GM12874 (cell line): Measurements from ENCODE around the gene ELOVL1.

ENCODE experiments used
- CTCF ChIP-seq: IDR thresholded peaks from 2 replicates; pipeline ENCODE4 v1.5.1; 2011; ENCODE audit warnings: low read depth, mild to moderate bottlenecking, control low read depth, low read length, moderate library complexity; ENCODE audit not compliant: insufficient read depth

The ELOVL1 gene

GRCh38 chr1:43340559-43340958 is 27.3 kb downstream of the ELOVL1 start:
- no peak for TF ChIP-seq CTCF

GRCh38 chr1:43339584-43340232 is 28.1 kb downstream of the ELOVL1 start:
- no peak for TF ChIP-seq CTCF

GRCh38 chr1:43338001-43338400 is 29.8 kb downstream of the ELOVL1 start:
- TF ChIP-seq CTCF: no peak

GRCh38 chr1:43337588-43337987 is 30.2 kb downstream of the ELOVL1 start, which contains the start of gene MPL:
Gene MPL, plus strand, starts transcription at chr1:43337818. Its CDS starts 31 bp downstream, at chr1:43337849.
- no peak for TF ChIP-seq CTCF

GRCh38 chr1:43334453-43335205 is 33.2 kb downstream of the ELOVL1 start:
- no peak for TF ChIP-seq CTCF

GRCh38 chr1:43331688-43332087 is 36.1 kb downstream of the ELOVL1 start:
- TF ChIP-seq CTCF: no peak

GRCh38 chr1:43329995-43330751 is 37.6 kb downstream of the ELOVL1 start:
- no peak for TF ChIP-seq CTCF
